GM13976 (cell line): ENCODE measurements around the gene TNFSF15.

Source experiments
- DNase-seq: peaks from one replicate; pipeline ENCODE4 v3.0.0; 2012; ENCODE audit warnings: low spot score
- CTCF ChIP-seq: IDR thresholded peaks from 2 replicates; pipeline ENCODE4 v1.5.1; 2012; ENCODE audit warnings: borderline replicate concordance, mild to moderate bottlenecking; ENCODE audit not compliant: insufficient read depth; ENCODE audit errors: extremely low read depth, missing control alignments, control extremely low read depth
- in situ Hi-C: fragments of 300-500 bp; cut with MboI; formaldehyde crosslinking; loops from one replicate; pipeline ENCODE4 v1.12.0; 2022; ENCODE audit warnings: low sequenced_read_pairs, mixed read lengths, inconsistent platforms; ENCODE audit not compliant: unreplicated experiment

The TNFSF15 gene

GRCh38 chr9:114785866-114786650 lies 19.8 kb downstream of the TNFSF15 start:
- no peak for DNase-seq
- in situ Hi-C loops = no loop called here
- no peak for TF ChIP-seq CTCF

- DNase-seq = no peak
- in situ Hi-C loops = no loop called here
- TF ChIP-seq CTCF = no peak
Measured at GRCh38 chr9:114784721-114785279, 21.0 kb downstream of the TNFSF15 start.

- in situ Hi-C loops = no loop called here
- no peak for TF ChIP-seq CTCF
- no peak for DNase-seq
Measured at GRCh38 chr9:114782586-114782985, 23.3 kb downstream of the TNFSF15 start.

- no peak for DNase-seq
- in situ Hi-C loops = no loop called here
- TF ChIP-seq CTCF = no peak
Measured at GRCh38 chr9:114779352-114779845, 26.4 kb downstream of the TNFSF15 start.

GRCh38 chr9:114777821-114778609 lies 27.8 kb downstream of the TNFSF15 start:
- TF ChIP-seq CTCF = no peak
- DNase-seq = no peak
- in situ Hi-C loops = no loop called here

- DNase-seq = no peak
- no peak for TF ChIP-seq CTCF
- in situ Hi-C loops = no loop called here
Measured at GRCh38 chr9:114776683-114777399, 29.0 kb downstream of the TNFSF15 start.
